K562 (cell line): Measurements from ENCODE around the gene SAMM50. TPM values are rescaled to one million over a fixed set of nuclear protein-coding genes. Genes with fewer than 3 reads are reported as not detected.

Experiments used
- BCL6 ChIP-seq: fragments of 250-450 bp; sonication (Bioruptor Pico); IDR thresholded peaks from 2 replicates; pipeline ENCODE4 v1.4.0; 2020
- BRF2 ChIP-seq: IDR thresholded peaks from 3 replicates; pipeline ENCODE4 v1.6.1; 2011; ENCODE audit warnings: borderline replicate concordance, mild to moderate bottlenecking; ENCODE audit not compliant: insufficient read length, insufficient read depth
- CBFA2T3 ChIP-seq: fragments of 450-650 bp; IDR thresholded peaks from 2 replicates; pipeline ENCODE4 v1.6.1; 2017
- CBFB ChIP-seq: sonication (generic); formaldehyde crosslinking; IDR thresholded peaks from 2 replicates; pipeline ENCODE4 v1.4.0; 2020; ENCODE audit warnings: mild to moderate bottlenecking, missing genetic modification reagents
- CGGBP1 ChIP-seq: fragments of 250-450 bp; sonication (Bioruptor Pico); IDR thresholded peaks from 2 replicates; pipeline ENCODE4 v1.9.0; 2021; ENCODE audit warnings: mild to moderate bottlenecking
- DLX4 ChIP-seq: fragments of 250-450 bp; sonication (Bioruptor Pico); IDR thresholded peaks from 2 replicates; pipeline ENCODE4 v1.6.1; 2021; ENCODE audit warnings: mild to moderate bottlenecking
- GATAD2A ChIP-seq: fragments of 450-650 bp; IDR thresholded peaks from 2 replicates; pipeline ENCODE4 v1.6.1; 2017
- HDAC8 ChIP-seq: fragments of 450-650 bp; IDR thresholded peaks from 2 replicates; pipeline ENCODE4 v1.6.1; 2016; ENCODE audit warnings: mild to moderate bottlenecking, missing genetic modification characterization, moderate library complexity, missing compliant biosample characterization
- HNRNPH1 ChIP-seq: fragments of 200-400 bp; formaldehyde crosslinking; optimal IDR thresholded peaks from 2 replicates; pipeline ENCODE3; 2017; ENCODE audit warnings: low read depth, mild to moderate bottlenecking, low read length, moderate library complexity
- HNRNPLL ChIP-seq: fragments of 200-400 bp; formaldehyde crosslinking; IDR thresholded peaks from 2 replicates; pipeline ENCODE4 v1.6.1; 2017; ENCODE audit warnings: low read length, low read depth, mild to moderate bottlenecking; ENCODE audit not compliant: poor library complexity, severe bottlenecking
- ILF3 ChIP-seq: fragments of 450-650 bp; IDR thresholded peaks from 2 replicates; pipeline ENCODE4 v1.6.1; 2018; ENCODE audit warnings: antibody characterized with exemption, mild to moderate bottlenecking, moderate library complexity, borderline replicate concordance
- KLF6 ChIP-seq: fragments of 250-450 bp; sonication (Bioruptor Pico); IDR thresholded peaks from 2 replicates; pipeline ENCODE4 v1.4.0; 2020; ENCODE audit warnings: mild to moderate bottlenecking, moderate library complexity, borderline replicate concordance
- MAZ ChIP-seq, 2 experiments: fragments of 450-650 bp in 1 of 2; sonication (generic) in 1 of 2; formaldehyde crosslinking; IDR thresholded peaks in 1 of 2; conservative IDR thresholded peaks in 1 of 2; 2 replicates each; pipeline versions ENCODE4 v1.4.0 to v1.5.0; 2020; ENCODE audit warnings: mild to moderate bottlenecking in 1 of 2, missing genetic modification reagents in 1 of 2
- RBM15 ChIP-seq: fragments of 200-400 bp; formaldehyde crosslinking; IDR thresholded peaks from 2 replicates; pipeline ENCODE4 v1.6.1; 2018; ENCODE audit warnings: mild to moderate bottlenecking, low read length, moderate library complexity; ENCODE audit not compliant: insufficient read depth
- SLC30A9 ChIP-seq: fragments of 250-450 bp; sonication (Bioruptor Pico); IDR thresholded peaks from 2 replicates; pipeline ENCODE4 v1.8.0; 2022; ENCODE audit warnings: mild to moderate bottlenecking, moderate library complexity
- TEAD1 ChIP-seq, 2 experiments: fragments of 450-650 bp in 1 of 2; sonication (generic) in 1 of 2; formaldehyde crosslinking; IDR thresholded peaks; 2 replicates each; pipeline versions ENCODE4 v1.4.0 to v1.8.0; 2020 to 2022; ENCODE audit warnings: mild to moderate bottlenecking in 2 of 2, missing genetic modification reagents in 1 of 2
- UBTF ChIP-seq, 2 experiments: IDR thresholded peaks; 2 replicates each; pipeline ENCODE4 v1.6.1; 2012; ENCODE audit warnings: improper control_type of control experiment in 2 of 2, low read depth in 2 of 2, low read length in 2 of 2, borderline replicate concordance in 1 of 2
- ZNF134 ChIP-seq: fragments of 250-450 bp; sonication (Bioruptor Pico); conservative IDR thresholded peaks from 2 replicates; pipeline ENCODE4 v1.4.0; 2020
- ZNF217 ChIP-seq: sonication (generic); formaldehyde crosslinking; IDR thresholded peaks from 2 replicates; pipeline ENCODE4 v1.8.0; 2022; ENCODE audit warnings: mild to moderate bottlenecking, missing genetic modification reagents
- ZNF282 ChIP-seq: sonication (generic); formaldehyde crosslinking; IDR thresholded peaks from 2 replicates; pipeline ENCODE4 v1.8.1; 2023; ENCODE audit warnings: missing genetic modification reagents
- polyA plus RNA-seq, 8 experiments: library from polyadenylated mRNA; depleted of rRNA in 4 of 8; stranded (reverse) in 5 of 8; unstranded in 3 of 8; fragments of >200 nt; fragmentation: Nextera tagmentation in 2 of 8; fragmentation: Illumina TruSeq in 1 of 8; extraction: Ambion mirVana in 2 of 8; extraction: Trizol in 1 of 8; gene quantifications; 2 replicates each; pipeline versions ENCODE4 v1.2.1 to v1.2.3, GENCODE V29; 2011 to 2014; ENCODE audit warnings: inconsistent platforms in 1 of 8, missing spikeins in 1 of 8
- total RNA-seq, 7 experiments: library from RNA; depleted of rRNA in 6 of 7; stranded (reverse); fragments of >200 nt in 6 of 7; fragmentation: Illumina TruSeq in 2 of 7; extraction: Trizol in 2 of 7; gene quantifications; 2 replicates each; pipeline versions ENCODE4 v1.2.1 to v1.2.3, GENCODE V29; 2011 to 2021; ENCODE audit warnings: low replicate concordance in 1 of 7
- TF ChIP-seq, protein P1 (sequence below): fragments of 450-650 bp; IDR thresholded peaks from 2 replicates; pipeline ENCODE4 v1.6.1; 2016; ENCODE audit warnings: borderline replicate concordance

SAMM50 gene
- total and polyA plus RNA-seq, 9 of the 15 experiments (the other 6 are each of a cell fraction or from before 2014, with no cell fraction given): 14.6 to 49.3 (median 38.1) TPM

GRCh38 chr22:43969021-43969878, 14.0 kb downstream of the SAMM50 start (continued):
- TF ChIP-seq BRF2: no peak
- no peak for TF ChIP-seq ZNF282
- TF ChIP-seq, protein P1, sequence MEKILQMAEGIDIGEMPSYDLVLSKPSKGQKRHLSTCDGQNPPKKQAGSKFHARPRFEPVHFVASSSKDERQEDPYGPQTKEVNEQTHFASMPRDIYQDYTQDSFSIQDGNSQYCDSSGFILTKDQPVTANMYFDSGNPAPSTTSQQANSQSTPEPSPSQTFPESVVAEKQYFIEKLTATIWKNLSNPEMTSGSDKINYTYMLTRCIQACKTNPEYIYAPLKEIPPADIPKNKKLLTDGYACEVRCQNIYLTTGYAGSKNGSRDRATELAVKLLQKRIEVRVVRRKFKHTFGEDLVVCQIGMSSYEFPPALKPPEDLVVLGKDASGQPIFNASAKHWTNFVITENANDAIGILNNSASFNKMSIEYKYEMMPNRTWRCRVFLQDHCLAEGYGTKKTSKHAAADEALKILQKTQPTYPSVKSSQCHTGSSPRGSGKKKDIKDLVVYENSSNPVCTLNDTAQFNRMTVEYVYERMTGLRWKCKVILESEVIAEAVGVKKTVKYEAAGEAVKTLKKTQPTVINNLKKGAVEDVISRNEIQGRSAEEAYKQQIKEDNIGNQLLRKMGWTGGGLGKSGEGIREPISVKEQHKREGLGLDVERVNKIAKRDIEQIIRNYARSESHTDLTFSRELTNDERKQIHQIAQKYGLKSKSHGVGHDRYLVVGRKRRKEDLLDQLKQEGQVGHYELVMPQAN: 0 out of 2 replicates have a peak, but pooled peaks have one; percentile 22
- TF ChIP-seq GATAD2A: no peak; the same call in 1 of the 2 replicates
- TF ChIP-seq CGGBP1: no peak
- TF ChIP-seq SLC30A9 (CRISPR knock-in tag): no peak
- peak; percentile 89 to 95; a peak in 3 of 4 replicates for TF ChIP-seq TEAD1 (CRISPR knock-in tag; IDR thresholded peaks at IDR 0.05)
- TF ChIP-seq ILF3: no peak
- no peak for TF ChIP-seq HNRNPH1
- no peak for TF ChIP-seq DLX4 (CRISPR knock-in tag)
- no peak for TF ChIP-seq UBTF (IDR thresholded peaks at IDR 0.05; ENCODE audit: borderline replicate concordance in 1 of 2, low read depth in 2 of 2, low read length in 2 of 2)
- TF ChIP-seq CBFA2T3: peak; percentile 97
- TF ChIP-seq ZNF217: no peak
- no peak for TF ChIP-seq RBM15
- TF ChIP-seq ZNF134: 0 out of 2 replicates have a peak, but pooled peaks have one; percentile 21
- TF ChIP-seq CBFB (CRISPR knock-in tag): 0 out of 2 replicates have a peak, but pooled peaks have one; percentile 65
- no peak for TF ChIP-seq HNRNPLL
- no peak for TF ChIP-seq KLF6 (CRISPR knock-in tag)
- 0 out of 4 replicates have a peak, but pooled peaks of 1 of the 2 experiments have one; percentile 24 for TF ChIP-seq MAZ (CRISPR knock-in tag; conservative IDR thresholded peaks at IDR 0.05 in 1 of 2, IDR thresholded peaks at IDR 0.05 in 1 of 2)
- TF ChIP-seq BCL6 (CRISPR knock-in tag): no peak
- TF ChIP-seq HDAC8 (tag): no peak
